Measurements from ENCODE around the gene GNAT2. TPM values are rescaled to one million over a fixed set of nuclear protein-coding genes. Genes with fewer than 3 reads are reported as not detected.

Gene GNAT2
- total RNA-seq, 1 experiment from 2014 or later, result not detected

GRCh38 chr1:109567877-109568672 lies 51.3 kb downstream of the GNAT2 start:
- POLR2A ChIA-PET, result no interaction called here
- Mint-ChIP-seq H3K4me1 (peaks cover 26% of the 10 kb centered on the region), H3K27ac (no peak overlapping the region), H3K4me3 (no peak overlapping the region), H3K27me3 (ENCODE audit: low read depth) (no peaks in the 10 kb centered on the region), H3K9me3 (no peaks in the 10 kb centered on the region), H3K36me3 (no peaks in the 10 kb centered on the region)
- TF ChIP-seq ATF3 (CRISPR knock-in tag; conservative IDR thresholded peaks at IDR 0.05) (no peak), SP1 (CRISPR knock-in tag; conservative IDR thresholded peaks at IDR 0.05) (no peak), RELA (CRISPR knock-in tag; IDR thresholded peaks at IDR 0.05; ENCODE audit: borderline replicate concordance) (no peak), ZNF532 (CRISPR knock-in tag; IDR thresholded peaks at IDR 0.05; ENCODE audit: borderline replicate concordance) (no peak), ZNF121 (CRISPR knock-in tag; IDR thresholded peaks at IDR 0.05) (no peak), RORB (CRISPR knock-in tag; IDR thresholded peaks at IDR 0.05) (no peak), ZNF219 (CRISPR knock-in tag; IDR thresholded peaks at IDR 0.05; ENCODE audit: borderline replicate concordance) (no peak), ZNF425 (CRISPR knock-in tag; conservative IDR thresholded peaks at IDR 0.05) (no peak), NR3C1 (CRISPR knock-in tag; conservative IDR thresholded peaks at IDR 0.05; ENCODE audit: low read depth) (no peak), GTF2I (CRISPR knock-in tag; conservative IDR thresholded peaks at IDR 0.05) (no peak), ETV6 (CRISPR knock-in tag; IDR thresholded peaks at IDR 0.05) (no peak), ZNF138 (CRISPR knock-in tag; conservative IDR thresholded peaks at IDR 0.05) (no peak), STAT6 (CRISPR knock-in tag; conservative IDR thresholded peaks at IDR 0.05; ENCODE audit: low read depth) (no peak), TEAD4 (CRISPR knock-in tag; IDR thresholded peaks at IDR 0.05) (no peak), IRF2 (CRISPR knock-in tag; IDR thresholded peaks at IDR 0.05; ENCODE audit: borderline replicate concordance, low read depth) (no peak), E2F5 (CRISPR knock-in tag; IDR thresholded peaks at IDR 0.05) (no peak)
- no peak for ATAC-seq
- CTCF ChIA-PET, result interaction anchor here (1.0 to 2.2 kb wide), 3 partner anchors 22 to 77 kb away, joined by 3 to 7 read pairs (median 6); no protein-coding TSS in a partner anchor
- DNase-seq (ENCODE audit: low spot score), result no peak

All from WTC11 (cell line).